ENCODE data around the gene ACACB. TPM values are rescaled to one million over a fixed set of nuclear protein-coding genes. Genes with fewer than 3 reads are reported as not detected.

The ACACB gene
- total RNA-seq, 2 donors from 2014 or later = 6.8 to 12.7 TPM

GRCh38 chr12:109125791-109126190 is 9.4 kb downstream of the ACACB start:
- Histone ChIP-seq H3K4me3 (ENCODE audit: low read length) (no peak overlapping the region), H3K27ac (ENCODE audit: low read depth, low read length) (no peak overlapping the region), H3K27me3 (ENCODE audit: control insufficient read depth, insufficient read depth, low read length, poor library complexity, severe bottlenecking) (no peaks in the 10 kb centered on the region), H3K36me3 (ENCODE audit: control insufficient read depth, insufficient read depth, low read length) (no peaks in the 10 kb centered on the region), H3K9ac (ENCODE audit: extremely low read depth, low read length, poor library complexity, severe bottlenecking) (no peak overlapping the region), H3K9me3 (ENCODE audit: control insufficient read depth, low read length) (no peaks in the 10 kb centered on the region), H3K4me1 (ENCODE audit: control insufficient read depth, insufficient read depth, low read length) (no peaks in the 10 kb centered on the region)
- Mint-ChIP-seq H3K9me3 (no peaks in the 10 kb centered on the region), H3K4me1 (peaks cover 3% of the 10 kb centered on the region), H3K4me3 (no peak overlapping the region), H3K36me3 (ENCODE audit: low read depth) (no peaks in the 10 kb centered on the region), H3K27me3 (ENCODE audit: insufficient read depth) (no peaks in the 10 kb centered on the region), H3K27ac (no peak overlapping the region)
- DNase-seq = no peak
- no peak for TF ChIP-seq CTCF (conservative IDR thresholded peaks at IDR 0.05)
- 86 to 94% methylated on average over 5 to 7 of the region's 7 CpGs for WGBS, 2 experiments (ENCODE audit: insufficient coverage in 1 of 2, insufficient read length in 1 of 2)

- H3K4me1 Mint-ChIP-seq = peaks cover 3% of the 10 kb centered on the region
- 92 to 100% methylated on average over 2 to 3 of the region's 3 CpGs for WGBS, 2 experiments (ENCODE audit: insufficient coverage in 1 of 2, insufficient read length in 1 of 2)
- H3K4me3 ChIP-seq (ENCODE audit: low read length) = no peak overlapping the region
- H3K36me3 ChIP-seq (ENCODE audit: control insufficient read depth, insufficient read depth, low read length) = no peaks in the 10 kb centered on the region
- H3K9me3 ChIP-seq (ENCODE audit: control insufficient read depth, low read length) = no peaks in the 10 kb centered on the region
- no peak overlapping the region for H3K27ac ChIP-seq (ENCODE audit: low read depth, low read length)
- H3K9me3 Mint-ChIP-seq = no peaks in the 10 kb centered on the region
- DNase-seq = no peak
- TF ChIP-seq CTCF (conservative IDR thresholded peaks at IDR 0.05) = no peak
- H3K36me3 Mint-ChIP-seq (ENCODE audit: low read depth) = no peaks in the 10 kb centered on the region
- no peak overlapping the region for H3K27ac Mint-ChIP-seq
- no peak overlapping the region for H3K9ac ChIP-seq (ENCODE audit: extremely low read depth, low read length, poor library complexity, severe bottlenecking)
- no peaks in the 10 kb centered on the region for H3K4me1 ChIP-seq (ENCODE audit: control insufficient read depth, insufficient read depth, low read length)
- H3K27me3 ChIP-seq (ENCODE audit: control insufficient read depth, insufficient read depth, low read length, poor library complexity, severe bottlenecking) = no peaks in the 10 kb centered on the region
- no peak overlapping the region for H3K4me3 Mint-ChIP-seq
- no peaks in the 10 kb centered on the region for H3K27me3 Mint-ChIP-seq (ENCODE audit: insufficient read depth)
Observed at GRCh38 chr12:109126784-109127183, 10.4 kb downstream of the ACACB start.

GRCh38 chr12:109127533-109128242 is 11.3 kb downstream of the ACACB start:
- Mint-ChIP-seq H3K27me3 (ENCODE audit: insufficient read depth) (no peaks in the 10 kb centered on the region), H3K4me1 (peaks cover 3% of the 10 kb centered on the region), H3K4me3 (no peak overlapping the region), H3K27ac (no peak overlapping the region), H3K9me3 (no peaks in the 10 kb centered on the region), H3K36me3 (ENCODE audit: low read depth) (no peaks in the 10 kb centered on the region)
- Histone ChIP-seq H3K9me3 (ENCODE audit: control insufficient read depth, low read length) (no peaks in the 10 kb centered on the region), H3K9ac (ENCODE audit: extremely low read depth, low read length, poor library complexity, severe bottlenecking) (no peak overlapping the region), H3K4me1 (ENCODE audit: control insufficient read depth, insufficient read depth, low read length) (no peaks in the 10 kb centered on the region), H3K4me3 (ENCODE audit: low read length) (no peak overlapping the region), H3K27me3 (ENCODE audit: control insufficient read depth, insufficient read depth, low read length, poor library complexity, severe bottlenecking) (no peaks in the 10 kb centered on the region), H3K36me3 (ENCODE audit: control insufficient read depth, insufficient read depth, low read length) (no peaks in the 10 kb centered on the region), H3K27ac (ENCODE audit: low read depth, low read length) (no peak overlapping the region)
- DNase-seq = no peak
- WGBS, 2 experiments (ENCODE audit: insufficient coverage in 1 of 2, insufficient read length in 1 of 2) = 84% methylated on average over 10 to 13 of the region's 13 CpGs
- no peak for TF ChIP-seq CTCF (conservative IDR thresholded peaks at IDR 0.05)
